ENCODE measurements around the gene MX2.
"Not testable (repeated sequence)": the region's sequence is repeated elsewhere in the genome, so short reads cannot be mapped to it uniquely, and the experiment has no call there.

Gene MX2

GRCh38 chr21:41410361-41410760 is 48.5 kb downstream of the MX2 start:
- Histone ChIP-seq H3K4me1 (no peaks in the 10 kb centered on the region), H3K9me3 (no peaks in the 10 kb centered on the region; the same call in 1 of the 2 replicates), H3K27me3 (no peaks in the 10 kb centered on the region), H3K4me3 (ENCODE audit: low read depth, low read length) (no peak overlapping the region), H3K36me3 (no peaks in the 10 kb centered on the region)
- TF ChIP-seq CTCF (IDR thresholded peaks at IDR 0.05; ENCODE audit: low read depth, low read length) = no peak
- DNase-seq = no peak

GRCh38 chr21:41410767-41411448 is 49.1 kb downstream of the MX2 start:
- H3K27me3 ChIP-seq = no peaks in the 10 kb centered on the region
- H3K4me3 ChIP-seq (ENCODE audit: low read depth, low read length) = no peak overlapping the region
- no peaks in the 10 kb centered on the region; the same call in 1 of the 2 replicates for H3K9me3 ChIP-seq
- TF ChIP-seq CTCF (IDR thresholded peaks at IDR 0.05; ENCODE audit: low read depth, low read length) = no peak
- H3K36me3 ChIP-seq = no peaks in the 10 kb centered on the region
- DNase-seq = no peak
- no peaks in the 10 kb centered on the region for H3K4me1 ChIP-seq

- no peak for DNase-seq
- H3K9me3 ChIP-seq = no peaks in the 10 kb centered on the region; the same call in 1 of the 2 replicates
- H3K36me3 ChIP-seq = no peaks in the 10 kb centered on the region
- no peaks in the 10 kb centered on the region for H3K27me3 ChIP-seq
- H3K4me1 ChIP-seq = no peaks in the 10 kb centered on the region
- TF ChIP-seq CTCF (IDR thresholded peaks at IDR 0.05; ENCODE audit: low read depth, low read length) = no peak
- H3K4me3 ChIP-seq (ENCODE audit: low read depth, low read length) = no peak overlapping the region
Observed at GRCh38 chr21:41411449-41412089, 49.7 kb downstream of the MX2 start.

- not testable (repeated sequence) for H3K36me3 ChIP-seq; H3K4me1 ChIP-seq; DNase-seq; H3K27me3 ChIP-seq; H3K9me3 ChIP-seq; H3K4me3 ChIP-seq (ENCODE audit: low read depth, low read length)
Observed at GRCh38 chr21:41417505-41417904, 55.7 kb downstream of the MX2 start.

- TF ChIP-seq CTCF (IDR thresholded peaks at IDR 0.05; ENCODE audit: low read depth, low read length) = no peak
- no peak for DNase-seq
- Histone ChIP-seq H3K4me1 (no peaks in the 10 kb centered on the region), H3K9me3 (no peaks in the 10 kb centered on the region), H3K4me3 (ENCODE audit: low read depth, low read length) (no peak overlapping the region), H3K27me3 (no peaks in the 10 kb centered on the region), H3K36me3 (no peaks in the 10 kb centered on the region)
Observed at GRCh38 chr21:41418393-41418792, 56.6 kb downstream of the MX2 start.

GRCh38 chr21:41418956-41419680 is 57.3 kb downstream of the MX2 start:
- H3K9me3 ChIP-seq = no peaks in the 10 kb centered on the region
- no peaks in the 10 kb centered on the region for H3K27me3 ChIP-seq
- no peaks in the 10 kb centered on the region for H3K4me1 ChIP-seq
- no peak for DNase-seq
- H3K36me3 ChIP-seq = no peaks in the 10 kb centered on the region
- no peak overlapping the region for H3K4me3 ChIP-seq (ENCODE audit: low read depth, low read length)
- TF ChIP-seq CTCF (IDR thresholded peaks at IDR 0.05; ENCODE audit: low read depth, low read length) = no peak

Measured in BE2C (cell line).